Liver (tissue), 9 donors: ENCODE results near the gene TNFRSF21. TPM values are rescaled to one million over a fixed set of nuclear protein-coding genes. Genes with fewer than 3 reads are reported as not detected.

Source experiments
- DNase-seq: peaks from one replicate; pipeline ENCODE4 v3.0.0-alpha.2; 2017; ENCODE audit warnings: low spot score
- H3K27ac ChIP-seq, 2 donors: one replicate each; pipeline ENCODE4 v1.7.0; 2013; ENCODE audit warnings: inconsistent platforms in 2 of 2, low read length in 2 of 2, control low read depth in 1 of 2, low read depth in 1 of 2, mild to moderate bottlenecking in 1 of 2
- H3K27me3 ChIP-seq, 4 donors: one replicate each; pipeline versions ENCODE4 v1.6.1 to v1.7.0; 2013; ENCODE audit warnings: low read length in 3 of 4, inconsistent platforms in 1 of 4, mild to moderate bottlenecking in 1 of 4, moderate library complexity in 1 of 4; ENCODE audit not compliant: control insufficient read depth in 4 of 4, insufficient read depth in 4 of 4
- H3K36me3 ChIP-seq, 4 donors: one replicate each; pipeline versions ENCODE4 v1.6.1 to v1.7.0; 2013; ENCODE audit warnings: low read length in 3 of 4, mild to moderate bottlenecking in 3 of 4, low read depth in 1 of 4, moderate library complexity in 1 of 4; ENCODE audit not compliant: control insufficient read depth in 4 of 4, insufficient read depth in 3 of 4
- H3K4me1 ChIP-seq, 4 donors: one replicate each; pipeline versions ENCODE4 v1.6.1 to v1.7.0; 2013; ENCODE audit warnings: low read length in 3 of 4, mild to moderate bottlenecking in 3 of 4, moderate library complexity in 1 of 4; ENCODE audit not compliant: control insufficient read depth in 4 of 4, insufficient read depth in 4 of 4
- H3K4me3 ChIP-seq, 3 donors: one replicate each; pipeline versions ENCODE4 v1.6.1 to v1.7.0; 2013; ENCODE audit warnings: low read length in 3 of 3, control low read depth in 1 of 3, low read depth in 1 of 3, mild to moderate bottlenecking in 1 of 3
- H3K9ac ChIP-seq, 2 donors: one replicate each; pipeline ENCODE4 v1.7.0; 2013; ENCODE audit warnings: low read length in 2 of 2, mild to moderate bottlenecking in 2 of 2, moderate library complexity in 2 of 2, control low read depth in 1 of 2, low read depth in 1 of 2
- H3K9me3 ChIP-seq, 4 donors: one replicate each; pipeline versions ENCODE4 v1.6.1 to v1.7.0; 2013; ENCODE audit warnings: low read length in 3 of 4; ENCODE audit not compliant: control insufficient read depth in 4 of 4
- ATF3 ChIP-seq: IDR thresholded peaks from 2 replicates; pipeline ENCODE4 v1.6.1; 2016; ENCODE audit warnings: antibody characterized with exemption
- CTCF ChIP-seq: fragments of 150-350 bp; IDR thresholded peaks from 2 replicates; pipeline ENCODE4 v1.5.1; 2017; ENCODE audit warnings: improper control_type of control experiment, low read depth, low read length; ENCODE audit not compliant: missing input control
- EGR1 ChIP-seq, 2 donors: IDR thresholded peaks; 2 replicates each; pipeline ENCODE4 v1.6.1; 2016 to 2018; ENCODE audit warnings: antibody characterized with exemption in 2 of 2, low read depth in 2 of 2
- FOXA1 ChIP-seq: IDR thresholded peaks from 2 replicates; pipeline ENCODE4 v1.6.1; 2016; ENCODE audit warnings: antibody characterized with exemption
- FOXA2 ChIP-seq: IDR thresholded peaks from 2 replicates; pipeline ENCODE4 v1.6.1; 2016; ENCODE audit warnings: antibody characterized with exemption
- GABPA ChIP-seq, 2 donors: IDR thresholded peaks in 1 of 2; conservative IDR thresholded peaks in 1 of 2; 2 replicates each; pipeline ENCODE4 v1.6.1; 2016; ENCODE audit warnings: antibody characterized with exemption in 2 of 2, mild to moderate bottlenecking in 1 of 2, moderate library complexity in 1 of 2
- HNF4A ChIP-seq, 2 donors: conservative IDR thresholded peaks; 2 replicates each; pipeline ENCODE4 v1.6.1; 2016; ENCODE audit warnings: antibody characterized with exemption in 2 of 2, mild to moderate bottlenecking in 2 of 2
- HNF4G ChIP-seq: IDR thresholded peaks from 2 replicates; pipeline ENCODE4 v1.6.1; 2016; ENCODE audit warnings: antibody characterized with exemption
- JUND ChIP-seq, 2 donors: IDR thresholded peaks; 2 replicates each; pipeline ENCODE4 v1.6.1; 2016; ENCODE audit warnings: antibody characterized with exemption in 2 of 2
- NR2F2 ChIP-seq: IDR thresholded peaks from 2 replicates; pipeline ENCODE4 v1.6.1; 2016; ENCODE audit warnings: antibody characterized with exemption
- RAD21 ChIP-seq, 2 donors: IDR thresholded peaks; 2 replicates each; pipeline ENCODE4 v1.6.1; 2016; ENCODE audit warnings: antibody characterized with exemption in 2 of 2, mild to moderate bottlenecking in 2 of 2
- RXRA ChIP-seq, 2 donors: IDR thresholded peaks; 2 replicates each; pipeline ENCODE4 v1.6.1; 2017 to 2018; ENCODE audit warnings: antibody characterized with exemption in 2 of 2, mild to moderate bottlenecking in 1 of 2
- SP1 ChIP-seq: IDR thresholded peaks from 2 replicates; pipeline ENCODE4 v1.6.1; 2018; ENCODE audit warnings: antibody characterized with exemption, mild to moderate bottlenecking
- TAF1 ChIP-seq: conservative IDR thresholded peaks from 2 replicates; pipeline ENCODE4 v1.6.1; 2016; ENCODE audit warnings: antibody characterized with exemption, mild to moderate bottlenecking
- YY1 ChIP-seq: IDR thresholded peaks from 2 replicates; pipeline ENCODE4 v1.6.1; 2016; ENCODE audit warnings: antibody characterized with exemption, mild to moderate bottlenecking
- ZBTB33 ChIP-seq: IDR thresholded peaks from 2 replicates; pipeline ENCODE4 v1.6.1; 2016; ENCODE audit warnings: antibody characterized with exemption
- WGBS: extraction: QIAGEN DNeasy Blood & Tissue Kit; methylation state at CpG from one replicate; pipeline ENCODE4 v1.1.7; 2013; 5-methylcytosine and 5-hydroxymethylcytosine counted together
- polyA plus RNA-seq, 2 donors: library from polyadenylated mRNA; stranded (reverse) in 1 of 2; unstranded in 1 of 2; fragments of 200-250 nt in 1 of 2; fragments of >200 nt in 1 of 2; fragmentation: Nextera tagmentation in 1 of 2; extraction: Ambion mirVana in 1 of 2; gene quantifications; one replicate each; pipeline versions ENCODE4 v1.2.1 to v1.2.3, GENCODE V29; 2013 to 2015
- total RNA-seq, 2 donors: library from RNA; depleted of rRNA; stranded (reverse); fragments of >200 nt; gene quantifications; one replicate each; pipeline ENCODE4 v1.2.3, GENCODE V29; 2014
- TF ChIP-seq, protein P1 (sequence below): IDR thresholded peaks from 2 replicates; pipeline ENCODE4 v1.6.1; 2016; ENCODE audit warnings: antibody characterized with exemption, mild to moderate bottlenecking
- TF ChIP-seq, protein P2 (sequence below): IDR thresholded peaks from 2 replicates; pipeline ENCODE4 v1.6.1; 2016; ENCODE audit warnings: antibody characterized with exemption
- donor health status: healthy.
- donor health status: healthy.
- donor health status: healthy.
- donor health status: healthy.
- donor health status: healthy.

The TNFRSF21 gene
- total and polyA plus RNA-seq, 4 donors, result 2.1 to 3.2 (median 2.9) TPM

GRCh38 chr6:47358440-47359225 is 48.9 kb upstream of the TNFRSF21 start:
- Histone ChIP-seq H3K27me3 (no peaks in the 10 kb centered on the region), H3K4me3 (no peak overlapping the region), H3K36me3 (no peaks in the 10 kb centered on the region), H3K9me3 (no peaks in the 10 kb centered on the region), H3K27ac (no peak overlapping the region), H3K4me1 (no peaks in the 10 kb centered on the region), H3K9ac (no peak overlapping the region)
- TF ChIP-seq TAF1 (no peak), CTCF (no peak), HNF4A (conservative IDR thresholded peaks at IDR 0.05) (no peak), ATF3 (no peak), HNF4G (no peak), EGR1 (IDR thresholded peaks at IDR 0.05; ENCODE audit: low read depth in 2 of 2) (no peak), NR2F2 (no peak), ZBTB33 (no peak), RAD21 (IDR thresholded peaks at IDR 0.05) (no peak), RXRA (IDR thresholded peaks at IDR 0.05) (no peak), SP1 (no peak), FOXA1 (no peak), GABPA (IDR thresholded peaks at IDR 0.05 in 1 of 2, conservative IDR thresholded peaks at IDR 0.05 in 1 of 2) (no peak)
- TF ChIP-seq, protein P1, sequence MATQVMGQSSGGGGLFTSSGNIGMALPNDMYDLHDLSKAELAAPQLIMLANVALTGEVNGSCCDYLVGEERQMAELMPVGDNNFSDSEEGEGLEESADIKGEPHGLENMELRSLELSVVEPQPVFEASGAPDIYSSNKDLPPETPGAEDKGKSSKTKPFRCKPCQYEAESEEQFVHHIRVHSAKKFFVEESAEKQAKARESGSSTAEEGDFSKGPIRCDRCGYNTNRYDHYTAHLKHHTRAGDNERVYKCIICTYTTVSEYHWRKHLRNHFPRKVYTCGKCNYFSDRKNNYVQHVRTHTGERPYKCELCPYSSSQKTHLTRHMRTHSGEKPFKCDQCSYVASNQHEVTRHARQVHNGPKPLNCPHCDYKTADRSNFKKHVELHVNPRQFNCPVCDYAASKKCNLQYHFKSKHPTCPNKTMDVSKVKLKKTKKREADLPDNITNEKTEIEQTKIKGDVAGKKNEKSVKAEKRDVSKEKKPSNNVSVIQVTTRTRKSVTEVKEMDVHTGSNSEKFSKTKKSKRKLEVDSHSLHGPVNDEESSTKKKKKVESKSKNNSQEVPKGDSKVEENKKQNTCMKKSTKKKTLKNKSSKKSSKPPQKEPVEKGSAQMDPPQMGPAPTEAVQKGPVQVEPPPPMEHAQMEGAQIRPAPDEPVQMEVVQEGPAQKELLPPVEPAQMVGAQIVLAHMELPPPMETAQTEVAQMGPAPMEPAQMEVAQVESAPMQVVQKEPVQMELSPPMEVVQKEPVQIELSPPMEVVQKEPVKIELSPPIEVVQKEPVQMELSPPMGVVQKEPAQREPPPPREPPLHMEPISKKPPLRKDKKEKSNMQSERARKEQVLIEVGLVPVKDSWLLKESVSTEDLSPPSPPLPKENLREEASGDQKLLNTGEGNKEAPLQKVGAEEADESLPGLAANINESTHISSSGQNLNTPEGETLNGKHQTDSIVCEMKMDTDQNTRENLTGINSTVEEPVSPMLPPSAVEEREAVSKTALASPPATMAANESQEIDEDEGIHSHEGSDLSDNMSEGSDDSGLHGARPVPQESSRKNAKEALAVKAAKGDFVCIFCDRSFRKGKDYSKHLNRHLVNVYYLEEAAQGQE, result no peak
- DNase-seq, result no peak
- 80% methylated on average over 6 of the region's 6 CpGs for WGBS

DNA sequence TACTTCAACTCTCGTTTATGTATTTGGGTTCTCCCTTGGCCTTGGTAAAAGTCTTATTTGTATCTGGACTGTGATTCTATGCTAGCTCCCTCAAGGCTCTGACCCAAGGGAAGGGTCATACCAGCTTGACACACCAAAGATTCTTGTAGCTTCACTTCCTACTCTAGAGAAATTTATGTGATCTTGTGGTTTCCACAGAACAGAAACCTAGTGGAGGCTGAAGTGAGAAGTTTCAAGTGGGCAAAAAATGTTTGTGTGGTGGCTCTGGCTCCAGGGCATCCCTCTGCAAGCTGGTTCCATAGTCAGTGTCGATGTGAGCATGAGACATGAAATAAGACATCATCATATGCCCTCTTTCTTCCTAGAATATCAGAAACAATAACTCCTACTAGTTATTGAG is 48.1 kb upstream of the TNFRSF21 start:
- H3K4me1 ChIP-seq, result no peaks in the 10 kb centered on the region
- no peak overlapping the region for H3K9ac ChIP-seq
- no peak for DNase-seq
- H3K27ac ChIP-seq, result no peak overlapping the region
- no peak for TF ChIP-seq JUND (IDR thresholded peaks at IDR 0.05)
- no peak for TF ChIP-seq YY1
- no peak for TF ChIP-seq HNF4A (conservative IDR thresholded peaks at IDR 0.05)
- TF ChIP-seq FOXA2, result no peak
- TF ChIP-seq, protein P2, sequence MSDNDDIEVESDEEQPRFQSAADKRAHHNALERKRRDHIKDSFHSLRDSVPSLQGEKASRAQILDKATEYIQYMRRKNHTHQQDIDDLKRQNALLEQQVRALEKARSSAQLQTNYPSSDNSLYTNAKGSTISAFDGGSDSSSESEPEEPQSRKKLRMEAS, result no peak
- TF ChIP-seq RAD21 (IDR thresholded peaks at IDR 0.05), result no peak
- no peak for TF ChIP-seq HNF4G
- TF ChIP-seq, protein P1, result no peak
- no peak for TF ChIP-seq FOXA1
- no peak for TF ChIP-seq EGR1 (IDR thresholded peaks at IDR 0.05; ENCODE audit: low read depth in 2 of 2)
- TF ChIP-seq ATF3, result no peak
- no peaks in the 10 kb centered on the region for H3K27me3 ChIP-seq
- H3K9me3 ChIP-seq, result no peaks in the 10 kb centered on the region
- no peak overlapping the region for H3K4me3 ChIP-seq
- no peaks in the 10 kb centered on the region for H3K36me3 ChIP-seq
- WGBS, result 78% methylated on average over 2 of the region's 2 CpGs
